Measurements from ENCODE around the gene CPS1.

The CPS1 gene

DNA sequence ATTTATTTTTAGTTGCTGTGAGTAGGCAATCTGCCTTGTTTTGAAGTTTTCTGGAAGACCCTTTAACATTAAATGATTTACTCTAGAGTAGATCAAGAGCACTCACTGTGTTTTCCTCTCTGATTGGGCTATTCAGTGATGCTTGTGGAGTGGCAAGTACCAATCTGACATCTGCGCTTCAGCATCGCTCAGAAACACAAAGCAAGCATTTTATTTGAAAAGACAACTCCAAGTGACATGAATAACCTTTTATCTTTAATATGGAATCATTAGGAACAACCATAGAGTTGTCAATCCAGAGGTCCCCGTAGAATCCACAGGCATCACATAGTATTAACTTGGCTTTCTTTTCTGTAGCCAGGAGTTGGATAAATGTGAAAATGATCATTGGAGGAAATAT is 114.7 kb downstream of the CPS1 start:
- in situ Hi-C loops (cut with MboI; ENCODE audit: low sequenced_read_pairs) = no loop called here

DNA sequence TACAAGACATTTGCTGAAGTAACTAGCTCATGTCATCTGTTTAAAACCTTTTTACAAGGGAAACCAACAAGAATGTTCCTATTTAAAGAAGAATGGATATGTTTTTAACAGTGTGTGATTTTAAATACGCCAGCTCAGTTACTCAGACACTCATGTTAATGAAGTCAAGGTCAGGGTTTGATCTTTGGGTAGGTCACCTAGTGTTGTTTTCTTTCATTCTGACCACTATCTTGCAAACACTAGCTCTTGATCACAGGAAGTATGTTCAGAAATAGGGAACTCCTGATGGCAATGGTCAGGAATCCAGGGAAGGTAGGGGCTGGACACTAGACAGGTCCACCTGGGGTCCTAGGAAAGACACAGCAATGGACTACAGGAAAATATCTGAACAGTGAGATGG is 116.7 kb downstream of the CPS1 start:
- in situ Hi-C loops (cut with MboI; ENCODE audit: low sequenced_read_pairs) = no loop called here

DNA sequence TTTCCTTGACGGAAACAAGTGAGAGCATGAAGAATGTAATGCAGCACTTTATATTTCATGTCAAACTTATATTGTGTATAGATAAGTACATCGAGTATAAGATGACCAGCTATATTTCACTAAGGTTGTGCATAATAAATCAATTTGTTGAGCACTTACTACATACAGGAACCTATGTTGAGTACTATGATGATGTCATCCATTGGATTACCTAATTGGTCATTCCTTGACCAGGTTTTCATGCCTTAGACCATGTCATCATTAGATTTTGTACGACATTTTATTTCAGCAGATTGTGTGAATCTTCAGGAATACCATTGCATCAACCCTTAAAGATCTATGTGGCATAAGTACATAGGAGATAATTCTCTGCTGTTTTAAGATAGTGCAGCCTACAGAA is 119.7 kb downstream of the CPS1 start:
- in situ Hi-C loops (cut with MboI; ENCODE audit: low sequenced_read_pairs) = no loop called here

DNA sequence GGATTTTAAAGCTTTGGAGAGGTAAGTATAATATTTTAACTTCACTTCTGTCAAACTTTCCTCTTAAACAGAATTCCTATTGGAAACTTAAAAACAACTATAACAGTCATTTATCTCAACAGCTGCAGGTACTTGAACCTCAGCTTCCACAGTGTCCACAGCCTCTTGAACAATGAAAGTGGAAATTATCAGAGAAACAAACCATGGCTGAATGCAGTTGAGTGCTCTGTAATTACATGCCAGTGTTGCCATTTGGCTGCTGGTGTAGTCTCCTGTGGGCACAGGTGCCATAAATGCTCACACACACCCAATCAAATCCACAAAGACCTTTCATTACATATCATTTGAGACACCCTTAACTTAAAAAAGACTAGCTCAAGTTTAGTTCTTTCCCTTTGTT is 125.1 kb downstream of the CPS1 start:
- in situ Hi-C loops (cut with MboI; ENCODE audit: low sequenced_read_pairs) = no loop called here

DNA sequence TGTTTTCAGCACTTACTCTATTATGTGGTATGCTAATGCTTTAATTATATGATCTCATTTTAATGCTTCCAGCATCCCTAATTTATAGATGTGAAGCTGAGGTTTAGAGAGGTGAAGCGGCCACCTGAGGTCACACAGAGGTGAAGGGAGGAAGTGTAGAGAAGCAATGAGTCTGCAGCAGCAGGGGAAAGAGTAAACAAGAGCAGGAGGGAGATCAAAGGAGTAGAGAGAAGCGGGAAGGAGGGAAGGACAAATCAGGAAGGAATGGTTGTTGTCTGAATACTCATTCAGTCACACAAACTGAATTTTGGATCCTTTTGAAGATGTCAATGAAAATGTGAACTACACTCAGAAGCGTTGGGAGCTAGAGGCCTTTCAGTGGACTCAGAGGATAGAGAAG is 130.0 kb downstream of the CPS1 start:
- in situ Hi-C loops (cut with MboI; ENCODE audit: low sequenced_read_pairs) = no loop called here

DNA sequence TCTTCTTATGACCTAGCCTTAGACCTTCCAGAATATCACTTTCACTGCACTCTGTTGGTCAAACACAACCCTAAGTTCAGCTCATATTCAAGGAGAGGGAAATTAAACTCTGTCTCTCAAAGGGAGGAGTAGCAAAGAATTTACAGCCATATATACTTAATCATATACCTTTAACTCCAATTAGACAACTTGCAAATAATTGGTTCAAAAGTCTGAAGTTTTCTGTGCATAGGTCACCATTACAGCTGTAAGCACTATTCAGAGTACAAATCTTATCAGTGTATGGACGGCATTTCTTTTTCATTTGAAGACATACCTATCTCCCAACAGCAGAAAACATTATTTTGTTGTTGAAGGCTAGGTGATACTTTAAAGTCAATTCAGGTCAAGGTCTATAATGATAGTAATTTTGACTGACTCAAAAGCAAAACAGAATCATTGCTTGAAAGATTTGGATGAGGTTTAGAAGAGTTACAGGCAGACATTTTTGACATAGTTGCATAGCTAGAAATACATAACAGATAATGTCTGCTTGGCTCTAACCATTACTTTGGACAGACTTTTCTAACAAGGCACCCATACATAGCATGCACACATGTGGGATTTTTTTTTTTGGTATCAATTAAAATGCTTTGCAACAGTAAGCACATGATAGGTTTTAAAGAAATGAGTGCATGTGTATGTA is 131.5 kb downstream of the CPS1 start:
- in situ Hi-C loops (cut with MboI; ENCODE audit: low sequenced_read_pairs) = no loop called here

DNA sequence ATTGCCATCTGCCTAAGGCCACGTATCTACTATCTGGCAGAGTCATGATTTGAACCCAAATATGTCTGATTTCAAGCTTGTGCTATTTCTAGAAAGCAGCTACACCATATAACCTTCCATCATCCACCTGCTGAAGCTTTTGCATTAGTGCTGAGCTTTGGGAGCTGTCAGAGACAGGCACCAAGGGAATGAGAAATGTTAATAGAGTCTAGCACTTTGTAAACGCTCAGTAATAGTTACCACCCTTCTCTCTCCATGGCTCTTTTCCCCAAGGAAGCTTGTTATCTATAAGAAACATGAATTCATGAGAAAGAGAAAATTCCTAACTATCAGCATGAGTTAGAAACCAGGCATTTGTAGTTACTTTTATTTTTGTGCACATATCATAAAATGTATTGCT is 151.5 kb downstream of the CPS1 start:
- in situ Hi-C loops (cut with MboI; ENCODE audit: low sequenced_read_pairs) = no loop called here

DNA sequence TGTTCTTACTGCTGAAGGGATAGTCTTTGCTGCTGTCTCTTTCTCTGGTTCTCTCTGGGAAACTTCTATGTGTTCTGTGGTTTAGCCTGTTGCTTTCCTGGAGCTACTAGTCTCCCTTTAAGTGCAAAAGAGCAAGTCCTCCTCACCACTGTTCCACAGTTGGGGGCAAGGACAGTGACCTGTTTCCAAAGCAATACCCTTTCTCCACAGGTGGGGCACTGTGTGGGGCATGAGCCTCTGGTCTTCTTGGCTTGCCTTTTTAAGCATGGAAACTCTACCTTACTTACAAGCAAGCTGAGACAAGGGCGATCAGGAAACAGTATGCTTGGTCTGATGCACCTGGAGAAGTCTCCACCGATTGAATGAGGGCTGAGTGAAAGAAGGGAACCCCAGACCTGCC is 156.7 kb downstream of the CPS1 start:
- in situ Hi-C loops (cut with MboI; ENCODE audit: low sequenced_read_pairs) = no loop called here

DNA sequence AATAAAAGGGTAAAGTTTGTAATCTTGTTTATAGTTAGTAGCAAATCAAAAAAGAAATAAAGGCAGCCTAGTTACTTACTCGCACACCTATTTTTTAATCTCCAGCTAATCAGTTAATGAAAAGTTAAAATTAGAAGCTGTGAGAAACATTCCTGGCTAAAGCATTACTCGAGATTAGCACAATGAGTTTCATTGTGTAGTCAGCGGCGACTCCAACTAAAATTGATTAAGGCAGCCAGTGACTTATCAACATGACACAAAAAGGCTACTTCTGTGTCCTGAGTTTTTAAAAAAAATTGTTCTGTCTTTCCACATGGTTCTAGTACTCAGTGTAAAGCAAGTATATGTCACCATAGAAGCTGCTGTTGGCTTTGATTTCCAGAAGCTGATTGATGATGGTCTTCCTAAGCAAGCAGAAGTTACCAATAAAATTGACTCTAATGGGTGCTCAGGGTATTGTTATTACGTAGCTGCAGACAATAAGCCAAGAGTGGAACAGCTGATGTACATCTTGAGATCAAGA is 159.2 kb downstream of the CPS1 start:
- in situ Hi-C loops (cut with MboI; ENCODE audit: low sequenced_read_pairs) = no loop called here

DNA sequence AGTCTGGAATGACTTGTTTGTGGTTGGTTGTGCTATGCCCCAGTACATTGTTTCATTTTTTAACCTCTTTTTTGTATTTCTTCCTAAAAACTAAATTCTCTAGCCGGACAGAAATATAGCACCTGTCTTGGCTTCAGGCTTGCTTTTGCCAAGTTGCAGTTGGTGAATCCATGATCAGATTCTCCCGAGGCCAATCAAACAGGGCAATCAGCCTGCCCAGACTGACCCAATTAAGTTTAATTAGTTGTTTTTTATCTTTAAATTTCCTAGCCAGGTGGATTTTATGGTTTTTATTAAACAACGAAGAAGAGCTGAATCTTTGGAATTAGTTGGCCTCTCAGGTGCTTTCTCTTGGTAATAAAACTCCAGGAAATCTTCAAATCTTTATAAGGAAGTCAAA is 162.1 kb downstream of the CPS1 start:
- in situ Hi-C loops (cut with MboI; ENCODE audit: low sequenced_read_pairs) = no loop called here

DNA sequence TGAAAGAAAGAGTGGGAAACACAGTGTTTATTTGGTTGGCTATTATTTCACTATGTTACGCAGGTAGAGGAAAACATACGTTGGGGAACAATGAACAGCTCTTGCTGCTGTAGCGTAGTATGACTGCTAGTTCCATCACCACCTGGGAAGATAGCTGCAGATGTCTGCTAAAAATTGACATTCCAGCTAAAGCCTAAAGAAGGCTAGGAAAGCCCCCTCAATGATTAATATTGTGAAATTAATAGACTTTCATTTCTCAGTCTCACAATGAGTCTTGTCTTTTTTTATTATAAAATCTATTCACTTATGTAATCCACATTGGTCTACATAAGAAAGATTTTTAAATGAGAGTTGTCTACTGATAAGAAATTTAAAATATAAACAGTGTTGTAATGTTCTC is 165.7 kb downstream of the CPS1 start:
- in situ Hi-C loops (cut with MboI; ENCODE audit: low sequenced_read_pairs) = no loop called here

DNA sequence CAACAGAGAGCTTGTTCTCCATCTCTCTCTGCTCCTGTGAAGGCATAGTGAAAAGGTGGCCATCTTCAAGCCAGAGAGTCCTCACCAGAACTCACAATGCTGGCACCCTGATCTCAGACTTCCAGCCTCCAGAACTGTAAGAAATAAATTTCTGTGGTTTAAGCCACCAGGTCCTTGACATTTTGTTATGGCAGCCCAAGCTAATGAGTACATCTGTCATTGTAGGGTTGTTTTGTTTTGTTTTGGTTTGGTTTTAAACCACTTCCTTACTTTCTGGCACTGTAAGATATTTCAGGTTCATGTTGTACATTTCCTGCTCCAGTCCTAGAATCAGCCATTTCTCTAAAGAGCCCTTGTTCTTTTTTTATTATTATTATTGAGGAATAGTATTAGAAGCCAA is 171.2 kb downstream of the CPS1 start:
- in situ Hi-C loops (cut with MboI; ENCODE audit: low sequenced_read_pairs) = no loop called here

All from HL-60/S4 (cell line).